GM12892 (cell line): ENCODE data around the gene CNIH3.
A peak's percentile ranks its signal among the peaks of the same experiment; 100 is the strongest.

Experiments used
- DNase-seq: peaks from one replicate; pipeline ENCODE4 v3.0.0; 2011; ENCODE audit not compliant: insufficient read length
- FAIRE-seq: peaks from 2 replicates; lab custom pipeline; 2011; peaks lifted over from hg19 to GRCh38; lab: Jason Lieb, UNC
- POLR2A ChIP-seq: IDR thresholded peaks from 2 replicates; pipeline ENCODE4 v1.6.1; 2011; ENCODE audit warnings: low read depth, low read length, control low read depth
- POLR2AphosphoS5 ChIP-seq: IDR thresholded peaks from 2 replicates; pipeline ENCODE4 v1.6.1; 2011; ENCODE audit warnings: low read depth, low read length, control low read depth
- TAF1 ChIP-seq: IDR thresholded peaks from 2 replicates; pipeline ENCODE4 v1.6.1; 2011; ENCODE audit warnings: low read depth, mild to moderate bottlenecking, control low read depth, low read length, borderline replicate concordance

The CNIH3 gene

GRCh38 chr1:224719716-224720115 is 103.6 kb downstream of the CNIH3 start:
- FAIRE-seq (no peak), DNase-seq (no peak)
- no peak for TF ChIP-seq TAF1
- TF ChIP-seq POLR2AphosphoS5, result no peak
- no peak for TF ChIP-seq POLR2A

- TF ChIP-seq POLR2A, result no peak
- DNase-seq (no peak), FAIRE-seq (no peak)
Measured at GRCh38 chr1:224720216-224720615, 104.1 kb downstream of the CNIH3 start.

GRCh38 chr1:224721000-224721399 is 104.9 kb downstream of the CNIH3 start:
- FAIRE-seq (no peak), DNase-seq (no peak)
- TF ChIP-seq POLR2AphosphoS5 (no peak), TAF1 (no peak), POLR2A (no peak)

GRCh38 chr1:224722838-224723237 is 106.7 kb downstream of the CNIH3 start:
- FAIRE-seq, result no peak
- TF ChIP-seq POLR2AphosphoS5, result no peak
- no peak for TF ChIP-seq TAF1
- no peak for TF ChIP-seq POLR2A
- DNase-seq, result no peak

GRCh38 chr1:224724566-224724965 is 108.4 kb downstream of the CNIH3 start:
- DNase-seq, result no peak
- TF ChIP-seq POLR2AphosphoS5 (no peak), TAF1 (no peak), POLR2A (no peak)
- FAIRE-seq, result no peak

- FAIRE-seq (no peak), DNase-seq (no peak)
- TF ChIP-seq POLR2AphosphoS5 (no peak), TAF1 (no peak), POLR2A (no peak)
Measured at GRCh38 chr1:224726441-224727182, 110.5 kb downstream of the CNIH3 start.

- FAIRE-seq (no peak), DNase-seq (no peak)
- TF ChIP-seq TAF1 (no peak), POLR2AphosphoS5 (no peak), POLR2A (no peak)
Measured at GRCh38 chr1:224727351-224728289, 111.5 kb downstream of the CNIH3 start.

GRCh38 chr1:224730540-224730939 is 114.4 kb downstream of the CNIH3 start:
- DNase-seq (no peak), FAIRE-seq (no peak)
- TF ChIP-seq POLR2AphosphoS5 (no peak), TAF1 (no peak), POLR2A (no peak)

GRCh38 chr1:224730965-224731364 is 114.8 kb downstream of the CNIH3 start:
- FAIRE-seq, result peak; percentile 14
- TF ChIP-seq POLR2AphosphoS5, result no peak
- TF ChIP-seq TAF1, result no peak
- TF ChIP-seq POLR2A, result no peak

GRCh38 chr1:224731633-224732032 is 115.5 kb downstream of the CNIH3 start:
- DNase-seq (no peak), FAIRE-seq (peak; percentile 70)
- TF ChIP-seq TAF1 (no peak), POLR2AphosphoS5 (no peak), POLR2A (no peak)

More at GRCh38 chr1:224730965-224731364, 114.8 kb downstream of the CNIH3 start:
- DNase-seq, result no peak

GRCh38 chr1:224732377-224733026 is 116.4 kb downstream of the CNIH3 start:
- no peak for FAIRE-seq
- TF ChIP-seq POLR2AphosphoS5 (no peak), POLR2A (no peak), TAF1 (no peak)
- DNase-seq, result no peak
